Fibroblast of skin of scalp (primary cell): Measurements from ENCODE around the gene TMEM8B.

Source experiments
- DNase-seq: peaks from one replicate; pipeline ENCODE4 v3.0.0-alpha.2; 2013

The TMEM8B gene

GRCh38 chr9:35811381-35812024 lies 17.5 kb upstream of the TMEM8B start:
- no peak for DNase-seq

- DNase-seq, result peak; percentile 95
Measured at GRCh38 chr9:35812025-35812602, 16.9 kb upstream of the TMEM8B start, which contains the start of gene SPAG8. Gene SPAG8 (minus strand): TSS chr9:35812262. CDS start chr9:35812147, 115 bp downstream.

DNA sequence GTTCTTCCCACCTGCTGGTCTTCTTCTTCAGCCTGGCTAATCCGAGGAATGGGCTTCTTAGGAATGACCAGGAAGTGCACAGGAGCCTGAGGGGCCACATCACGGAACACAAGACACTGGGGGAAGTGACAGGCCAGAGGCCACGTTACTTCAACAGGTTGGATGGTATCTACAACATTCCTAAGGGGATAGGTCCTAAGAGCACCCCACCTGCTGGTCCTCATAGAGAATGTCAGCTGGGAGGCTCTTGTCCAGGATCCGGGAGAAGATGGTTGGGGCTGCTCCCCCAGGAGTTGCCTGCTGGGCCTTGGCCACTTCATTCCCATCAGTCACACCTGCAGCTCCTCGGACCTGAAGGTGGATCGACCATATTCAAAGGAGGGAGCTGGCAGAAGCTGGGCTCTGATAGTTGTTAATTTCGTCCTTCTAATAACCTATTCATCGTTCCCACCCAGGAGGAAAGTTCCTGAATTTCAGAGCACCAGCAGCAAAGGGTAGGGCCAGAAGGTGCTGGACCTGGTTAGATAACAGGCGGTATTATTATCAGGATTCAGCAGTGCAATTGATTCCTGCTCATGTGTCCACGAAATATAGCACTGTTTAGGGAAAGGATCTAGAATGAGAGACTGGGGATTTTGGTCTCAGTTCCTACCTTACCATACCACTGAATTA lies 15.5 kb upstream of the TMEM8B start:
- no peak for DNase-seq

- peak; percentile 55 for DNase-seq
Measured at GRCh38 chr9:35814106-35814840, 14.8 kb upstream of the TMEM8B start.

DNA sequence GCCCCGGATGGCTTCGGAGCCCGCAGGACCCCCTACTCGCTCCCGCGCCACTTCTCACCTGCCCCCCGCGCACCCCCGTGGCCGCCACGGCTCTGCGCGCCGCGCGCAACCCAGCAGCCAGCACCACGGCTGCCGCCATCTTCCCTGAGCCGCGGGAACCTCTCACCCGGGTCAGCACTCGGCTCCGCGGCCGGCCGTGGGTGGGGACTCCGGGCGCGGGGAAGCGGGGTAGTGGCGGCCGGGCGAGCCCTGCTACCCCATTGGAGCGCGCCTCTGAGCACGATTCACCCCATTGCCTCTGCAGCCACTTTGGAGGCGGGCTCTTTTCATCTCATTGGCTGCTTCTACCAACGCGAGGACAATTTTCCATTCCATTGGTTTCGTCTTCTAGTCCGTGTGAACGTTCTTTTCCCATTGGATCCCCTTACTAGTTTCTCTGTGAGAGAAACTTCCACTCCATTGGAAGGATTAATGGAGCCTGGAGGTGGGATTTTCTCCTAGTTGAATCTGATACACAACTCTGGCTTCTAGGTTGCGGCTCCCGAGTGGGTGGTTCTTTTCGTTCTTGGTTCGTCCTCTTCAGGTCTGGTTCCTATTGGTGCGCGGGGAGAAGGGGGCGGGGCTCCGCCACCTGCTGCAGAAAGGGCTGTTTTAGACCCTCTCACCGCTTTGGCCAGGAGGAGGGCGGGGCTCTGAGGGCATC lies 14.0 kb upstream of the TMEM8B start, which contains the start of gene HINT2:
Gene HINT2 (minus strand): TSS at position 202 of the 703 bp plus-strand sequence. CDS start 63 bp downstream, at position 139.
- peak; percentile 99 for DNase-seq

- peak; percentile 37 for DNase-seq
Measured at GRCh38 chr9:35816708-35817107, 12.3 kb upstream of the TMEM8B start.

DNA sequence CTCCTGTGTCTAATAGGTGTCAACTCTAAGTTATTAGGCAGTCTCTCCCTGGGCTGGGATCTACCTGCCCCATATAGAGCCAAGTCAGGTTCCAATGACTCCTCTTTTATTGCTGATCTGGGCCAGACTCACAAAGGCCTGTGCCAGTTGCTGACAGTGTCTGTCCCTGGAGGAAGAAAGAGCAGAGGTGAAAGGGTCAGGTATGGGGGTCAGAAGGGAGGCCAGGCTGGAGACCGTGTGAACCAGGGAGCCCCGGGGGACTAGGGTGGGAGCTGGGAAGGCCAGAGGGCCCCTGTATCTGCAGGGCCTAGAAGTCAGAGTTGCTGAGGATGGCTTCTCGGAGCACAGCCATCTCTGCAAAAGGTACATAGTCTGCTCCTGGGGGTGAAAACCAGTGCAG lies 10.7 kb upstream of the TMEM8B start:
- DNase-seq, result no peak

- DNase-seq, result peak; percentile 79
Measured at GRCh38 chr9:35820076-35820475, 9.0 kb upstream of the TMEM8B start.

GRCh38 chr9:35822926-35823325 lies 6.1 kb upstream of the TMEM8B start:
- DNase-seq, result no peak

- DNase-seq, result peak; percentile 68
Measured at GRCh38 chr9:35826071-35826701, 2.8 kb upstream of the TMEM8B start.

DNA sequence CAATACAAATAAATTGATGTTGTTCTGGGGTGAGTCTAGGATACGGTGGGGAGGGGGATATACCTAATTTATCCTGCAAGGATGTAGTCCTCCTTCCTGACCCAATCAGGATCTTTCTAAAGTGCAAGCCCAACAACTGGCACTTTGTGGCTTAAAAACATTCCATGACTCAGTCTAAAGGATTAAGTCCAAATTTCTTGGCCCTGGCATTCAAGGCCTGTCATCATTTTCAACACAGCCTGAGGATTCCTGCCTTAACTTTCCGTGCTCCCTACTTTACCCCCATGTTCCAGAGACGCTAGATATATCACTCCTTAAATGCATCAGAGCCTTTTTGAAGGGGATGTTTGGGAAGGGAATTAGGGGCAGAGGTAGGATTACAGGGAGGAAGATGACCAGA lies 1.5 kb upstream of the TMEM8B start:
- DNase-seq, result peak; percentile 70

GRCh38 chr9:35828716-35829083 lies 328 bp upstream of the TMEM8B start, which contains the start of gene FAM221B:
Gene FAM221B (minus strand): TSS chr9:35828732. CDS start chr9:35826161, 2,571 bp downstream.
- no peak for DNase-seq

DNA sequence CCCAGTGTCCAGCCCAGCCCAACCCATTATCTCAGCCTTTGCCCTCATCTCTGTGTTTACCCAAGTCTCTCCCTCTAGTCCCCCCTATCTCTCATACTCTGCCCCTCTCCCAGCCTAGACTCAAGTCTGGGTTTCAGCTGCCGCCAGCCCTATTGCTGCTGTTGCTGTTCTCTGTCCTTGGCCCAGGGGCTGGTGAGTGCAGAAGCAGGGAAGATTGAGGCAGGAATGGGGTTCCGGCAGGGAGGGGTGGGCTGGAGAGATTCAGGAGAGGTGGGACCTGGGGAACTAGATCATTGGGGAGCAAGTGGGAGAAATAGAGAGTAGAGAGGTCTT lies 702 bp downstream of the TMEM8B start:
- DNase-seq, result no peak

- DNase-seq, result no peak
Measured at GRCh38 chr9:35831040-35831439, 2.0 kb downstream of the TMEM8B start.

DNA sequence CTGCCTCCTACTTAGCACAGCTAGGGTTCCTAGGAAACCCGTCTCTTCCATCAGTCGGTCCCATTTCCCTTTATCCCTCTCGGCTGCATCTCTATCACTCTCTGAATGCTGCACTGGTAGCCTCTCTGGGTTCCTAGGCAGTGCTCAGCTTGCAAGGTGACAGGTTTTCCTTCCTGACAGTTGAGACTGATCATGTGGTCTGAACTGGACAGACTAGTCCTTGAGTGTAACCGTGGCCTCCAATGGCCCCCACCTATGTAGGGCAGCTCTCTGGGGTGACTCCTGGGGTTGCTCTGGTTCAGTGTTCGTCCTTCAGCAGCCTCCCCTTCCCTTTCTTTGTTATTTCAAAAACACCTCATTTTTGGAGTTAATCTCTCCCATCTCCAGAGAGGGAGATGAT lies 3.8 kb downstream of the TMEM8B start:
- no peak for DNase-seq

DNA sequence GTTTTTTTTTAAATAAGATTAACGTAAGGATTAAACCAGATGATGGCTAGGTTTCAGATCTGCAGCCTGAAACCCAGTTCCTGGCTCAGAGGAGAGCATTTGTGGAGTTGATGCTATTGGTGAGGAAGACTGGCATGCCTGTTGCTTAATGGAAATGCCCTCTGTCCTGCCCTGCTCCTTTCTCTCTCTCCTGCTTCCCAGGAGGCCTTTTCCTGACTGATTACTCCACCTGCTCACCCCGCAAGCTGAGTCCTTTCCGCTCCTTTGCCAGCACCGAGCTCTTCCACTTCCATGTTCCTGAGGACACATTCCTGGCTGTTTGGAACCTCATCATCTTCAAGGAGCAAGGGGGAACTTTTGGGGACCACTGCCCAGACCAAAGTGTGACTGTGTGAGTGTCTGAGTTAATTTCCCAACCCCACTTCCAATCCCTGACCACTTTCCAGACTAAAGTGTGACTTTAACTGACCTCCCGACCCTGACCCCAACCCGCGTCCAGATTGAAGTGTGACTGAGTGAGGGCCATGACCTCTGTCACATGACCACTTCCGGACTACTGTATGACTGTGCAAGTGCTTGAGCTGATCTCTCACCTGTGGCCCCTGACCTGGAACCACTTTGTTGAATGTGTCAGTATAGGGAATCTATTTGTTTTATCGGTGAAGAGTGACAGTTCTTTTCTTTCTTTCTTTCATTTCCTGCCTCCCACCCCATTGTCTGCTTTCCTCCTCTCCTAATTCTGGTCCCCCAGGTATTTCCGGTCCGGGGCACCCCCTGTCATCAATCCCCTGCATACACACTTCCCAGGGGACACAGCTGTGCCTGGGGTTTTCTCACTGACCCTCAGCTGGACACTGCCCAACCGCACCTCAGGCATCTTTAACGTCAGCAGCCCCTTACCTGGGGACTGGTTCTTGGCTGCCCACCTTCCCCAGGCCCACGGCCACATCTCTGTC lies 5.5 kb downstream of the TMEM8B start:
- no peak for DNase-seq

GRCh38 chr9:35835216-35835632 lies 6.2 kb downstream of the TMEM8B start:
- DNase-seq, result no peak

DNA sequence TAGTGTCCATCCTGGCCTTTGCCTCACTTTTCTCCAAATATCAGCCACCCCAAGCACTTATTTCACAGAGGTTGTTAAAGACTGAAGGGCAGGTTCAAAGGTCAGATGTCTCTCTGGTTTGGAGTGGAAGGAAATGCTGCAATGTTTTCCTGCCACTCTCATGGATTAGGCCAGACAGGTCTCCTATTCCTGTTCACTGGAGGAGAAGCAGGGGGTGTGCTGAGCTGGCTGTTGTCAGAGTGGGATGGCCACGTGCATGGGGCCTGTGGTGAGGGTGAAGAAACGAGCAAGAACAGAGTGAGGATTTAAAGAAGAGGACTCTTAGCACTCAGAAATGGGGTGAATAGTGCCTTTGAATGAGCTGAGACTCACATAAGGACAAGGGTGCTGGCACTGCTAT lies 6.7 kb downstream of the TMEM8B start:
- no peak for DNase-seq

DNA sequence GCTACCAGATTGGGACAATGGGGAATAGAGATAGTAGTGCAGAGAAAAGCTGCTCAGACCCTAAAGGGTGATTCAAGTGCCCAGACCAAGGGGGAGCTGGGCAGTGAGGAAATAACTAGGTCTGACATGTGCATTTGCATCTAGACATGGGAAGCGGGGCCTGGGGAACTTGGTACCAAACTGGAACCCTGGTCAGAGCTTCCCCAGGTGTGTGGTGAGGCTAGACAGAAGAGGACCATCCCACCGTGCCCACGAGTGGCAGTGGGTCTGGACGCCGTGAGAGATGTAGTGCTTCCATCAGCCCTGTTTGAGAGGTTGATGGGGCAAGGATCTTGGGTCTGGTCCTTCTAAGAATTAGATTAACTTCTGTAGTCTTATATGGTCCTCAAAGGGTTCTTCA lies 7.6 kb downstream of the TMEM8B start:
- no peak for DNase-seq

GRCh38 chr9:35839926-35840325 lies 10.9 kb downstream of the TMEM8B start:
- no peak for DNase-seq
